H9 (cell line): ENCODE measurements around the gene RAVER1. TPM values are rescaled to one million over a fixed set of nuclear protein-coding genes. Genes with fewer than 3 reads are reported as not detected.

Experiments used
- DNase-seq: peaks from one replicate; pipeline ENCODE4 v3.0.0-alpha.2; 2017
- H2AFZ ChIP-seq: one replicate; pipeline ENCODE4 v1.6.1; 2013; ENCODE audit warnings: mild to moderate bottlenecking, low read length, control low read depth, moderate library complexity
- H2AK5ac ChIP-seq: 2 replicates; pipeline ENCODE4 v1.6.1; 2013; ENCODE audit warnings: low read length, control low read depth, mixed read lengths; ENCODE audit not compliant: insufficient read length
- H2BK120ac ChIP-seq: one replicate; pipeline ENCODE4 v1.6.1; 2013; ENCODE audit warnings: low read depth, mild to moderate bottlenecking, low read length, control low read depth, inconsistent platforms; ENCODE audit not compliant: poor library complexity, severe bottlenecking
- H2BK12ac ChIP-seq: 2 replicates; pipeline ENCODE4 v1.6.1; 2013; ENCODE audit warnings: low read length, control low read depth, mixed read lengths, low read depth; ENCODE audit not compliant: insufficient read length
- H2BK15ac ChIP-seq: 2 replicates; pipeline ENCODE4 v1.6.1; 2013; ENCODE audit warnings: low read depth, low read length, control low read depth
- H2BK20ac ChIP-seq: one replicate; pipeline ENCODE4 v1.6.1; 2013; ENCODE audit warnings: low read depth, mild to moderate bottlenecking, low read length, control low read depth, inconsistent platforms; ENCODE audit not compliant: poor library complexity, severe bottlenecking
- H2BK5ac ChIP-seq: 2 replicates; pipeline ENCODE4 v1.6.1; 2013; ENCODE audit warnings: low read length, control low read depth, mixed read lengths; ENCODE audit not compliant: insufficient read length
- H3K14ac ChIP-seq: 2 replicates; pipeline ENCODE4 v1.6.1; 2013; ENCODE audit warnings: low read length, control low read depth; ENCODE audit not compliant: insufficient read depth
- H3K18ac ChIP-seq: 2 replicates; pipeline ENCODE4 v1.6.1; 2013; ENCODE audit warnings: low read depth, mild to moderate bottlenecking, mixed read lengths, low read length, control low read depth; ENCODE audit not compliant: insufficient read length
- H3K23ac ChIP-seq: 2 replicates; pipeline ENCODE4 v1.6.1; 2013; ENCODE audit warnings: low read length, control low read depth, mixed read lengths, low read depth; ENCODE audit not compliant: insufficient read length
- H3K23me2 ChIP-seq: 2 replicates; pipeline ENCODE4 v1.6.1; 2013; ENCODE audit warnings: low read depth, mild to moderate bottlenecking, mixed read lengths, low read length, control low read depth; ENCODE audit not compliant: insufficient read length, poor library complexity, severe bottlenecking
- H3K27ac ChIP-seq: 2 replicates; pipeline ENCODE4 v1.5.1; 2013; ENCODE audit warnings: low read length, control low read depth, mixed read lengths, low read depth; ENCODE audit not compliant: insufficient read length
- H3K27me3 ChIP-seq: 2 replicates; pipeline ENCODE4 v1.6.1; 2013; ENCODE audit warnings: low read length, control low read depth, inconsistent platforms; ENCODE audit not compliant: insufficient read depth
- H3K4ac ChIP-seq: 2 replicates; pipeline ENCODE4 v1.6.1; 2013; ENCODE audit warnings: low read depth, mild to moderate bottlenecking, control low read depth, inconsistent platforms, low read length, moderate library complexity
- H3K4me1 ChIP-seq: 2 replicates; pipeline ENCODE4 v1.6.1; 2013; ENCODE audit warnings: low read length, control low read depth, inconsistent platforms; ENCODE audit not compliant: insufficient read depth
- H3K4me2 ChIP-seq: 2 replicates; pipeline ENCODE4 v1.6.1; 2013; ENCODE audit warnings: low read length, control low read depth, mixed read lengths; ENCODE audit not compliant: insufficient read length, insufficient read depth
- H3K56ac ChIP-seq: 2 replicates; pipeline ENCODE4 v1.6.1; 2013; ENCODE audit warnings: low read depth, mild to moderate bottlenecking, mixed read lengths, low read length, control low read depth; ENCODE audit not compliant: insufficient read length
- H3K79me1 ChIP-seq: 2 replicates; pipeline ENCODE4 v1.6.1; 2013; ENCODE audit warnings: low read depth, mild to moderate bottlenecking, moderate library complexity, low read length, control low read depth, inconsistent platforms; ENCODE audit not compliant: insufficient read depth, poor library complexity, severe bottlenecking
- H3K79me2 ChIP-seq: 2 replicates; pipeline ENCODE4 v1.6.1; 2013; ENCODE audit warnings: low read length, control low read depth, inconsistent platforms; ENCODE audit not compliant: insufficient read depth
- H3K9ac ChIP-seq: 2 replicates; pipeline ENCODE4 v1.6.1; 2013; ENCODE audit warnings: low read length, control low read depth, mixed read lengths; ENCODE audit not compliant: insufficient read length; ENCODE audit errors: extremely low read depth
- H3K9me3 ChIP-seq: one replicate; pipeline ENCODE4 v1.6.1; 2013; ENCODE audit warnings: low read depth, low read length, inconsistent platforms; ENCODE audit not compliant: control insufficient read depth
- H3T11ph ChIP-seq: one replicate; pipeline ENCODE4 v1.6.1; 2013; ENCODE audit warnings: mild to moderate bottlenecking, low read length, control low read depth, inconsistent platforms
- H4K20me1 ChIP-seq: one replicate; pipeline ENCODE4 v1.6.1; 2013; ENCODE audit not compliant: control insufficient read depth, insufficient read length, insufficient read depth
- H4K5ac ChIP-seq: 2 replicates; pipeline ENCODE4 v1.6.1; 2013; ENCODE audit warnings: low read depth, mild to moderate bottlenecking, mixed read lengths, low read length, control low read depth; ENCODE audit not compliant: insufficient read length
- H4K8ac ChIP-seq: replicated peaks from 2 replicates; pipeline ENCODE4 v1.6.1; 2013; ENCODE audit warnings: low read length, control low read depth, mixed read lengths, low read depth; ENCODE audit not compliant: insufficient read length
- H4K91ac ChIP-seq: 2 replicates; pipeline ENCODE4 v1.6.1; 2013; ENCODE audit warnings: low read depth, mild to moderate bottlenecking, moderate library complexity, mixed read lengths, low read length, control low read depth; ENCODE audit not compliant: insufficient read length
- H3K27ac Mint-ChIP-seq, 3 experiments: 2 replicates in 2 of 3; 3 replicates in 1 of 3; pipeline ENCODE4 v1.8.0; 2020 to 2021; ENCODE audit warnings: mixed read lengths in 3 of 3, mild to moderate bottlenecking in 1 of 3, moderate library complexity in 1 of 3
- H3K27me3 Mint-ChIP-seq: 2 replicates; pipeline ENCODE4 v1.8.0; 2021; ENCODE audit warnings: low read depth, mild to moderate bottlenecking, moderate library complexity, mixed read lengths
- H3K36me3 Mint-ChIP-seq, 3 experiments: 2 replicates in 2 of 3; 3 replicates in 1 of 3; pipeline ENCODE4 v1.8.0; 2020 to 2021; ENCODE audit warnings: low read depth in 3 of 3, mixed read lengths in 3 of 3; ENCODE audit not compliant: insufficient read depth in 1 of 3
- H3K4me1 Mint-ChIP-seq, 2 experiments: 2 replicates each; pipeline ENCODE4 v1.8.0; 2020; ENCODE audit warnings: mixed read lengths in 2 of 2
- H3K4me3 Mint-ChIP-seq, 2 experiments: 2 replicates in 1 of 2; 3 replicates in 1 of 2; pipeline ENCODE4 v1.8.0; 2020 to 2021; ENCODE audit warnings: mild to moderate bottlenecking in 2 of 2, mixed read lengths in 2 of 2, moderate library complexity in 1 of 2
- H3K9me3 Mint-ChIP-seq, 2 experiments: 2 replicates in 1 of 2; 3 replicates in 1 of 2; pipeline ENCODE4 v1.8.0; 2020; ENCODE audit warnings: mild to moderate bottlenecking in 2 of 2, mixed read lengths in 2 of 2, moderate library complexity in 1 of 2
- CTCF ChIP-seq: fragments of 200-600 bp; sonication (generic); conservative IDR thresholded peaks from 3 replicates; pipeline ENCODE4 v1.8.0; 2021; ENCODE audit warnings: antibody characterized with exemption, mild to moderate bottlenecking
- WGBS: extraction: QIAGEN DNeasy Blood & Tissue Kit; methylation state at CpG from one replicate; pipeline ENCODE4 v1.1.7; 2013; ENCODE audit warnings: missing lambda C conversion rate, low lambda C conversion rate, mixed read lengths; ENCODE audit not compliant: insufficient read length; ENCODE audit errors: extremely low coverage; 5-methylcytosine and 5-hydroxymethylcytosine counted together
- total RNA-seq: library from RNA; stranded (reverse); gene quantifications from 2 replicates; pipeline ENCODE4 v1.2.1, GENCODE V29; 2021

The RAVER1 gene
- total RNA-seq, 1 experiment from 2014 or later: 74.7 TPM

DNA sequence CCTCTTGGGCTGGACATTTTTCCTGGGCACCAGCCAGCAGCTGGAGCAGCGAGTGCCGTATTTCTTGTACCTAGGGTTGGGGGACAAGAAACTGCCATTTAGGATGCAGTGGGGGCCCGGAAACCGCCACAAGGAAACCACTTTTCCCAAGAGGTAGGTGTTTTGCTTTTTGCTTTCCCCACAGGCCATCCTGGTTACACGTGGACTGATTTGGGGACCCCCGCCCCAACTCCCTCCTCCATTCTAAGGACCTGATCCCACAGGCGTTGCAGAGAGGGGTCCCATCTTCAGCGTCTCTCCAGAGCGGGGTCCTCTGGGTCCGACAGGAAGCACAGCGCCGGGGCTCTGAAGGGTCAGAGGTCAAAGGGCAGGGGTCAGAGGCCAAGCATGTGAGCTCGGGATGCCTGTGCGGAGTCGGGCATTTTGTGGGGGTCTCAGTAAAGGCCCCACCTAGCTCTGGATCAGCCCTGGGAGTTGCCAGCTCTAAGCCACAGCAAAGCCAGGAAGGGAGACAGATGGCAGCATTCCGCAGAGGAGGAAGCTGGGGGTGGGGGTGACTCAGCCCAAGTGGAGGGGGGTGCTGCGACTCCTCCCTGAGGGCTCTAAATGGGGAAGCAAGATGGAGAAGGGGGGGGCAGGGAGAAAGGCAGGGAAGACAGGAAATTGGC, 28.1 kb downstream of the RAVER1 start:
- peaks cover 9% of the 10 kb centered on the region for H3K27me3 Mint-ChIP-seq
- Histone ChIP-seq H2AK5ac (no peak overlapping the region), H3K4me1 (no peaks in the 10 kb centered on the region), H4K91ac (no peak overlapping the region), H3K79me1 (no peaks in the 10 kb centered on the region), H4K5ac (no peak overlapping the region), H3K79me2 (no peaks in the 10 kb centered on the region), H3K9ac (no peak overlapping the region), H3K23ac (no peak overlapping the region), H3K23me2 (no peaks in the 10 kb centered on the region), H2BK20ac (no peak overlapping the region), H2BK120ac (no peak overlapping the region), H3K4ac (no peak overlapping the region), H2BK5ac (no peak overlapping the region), H3K27ac (no peak overlapping the region), H4K20me1 (no peaks in the 10 kb centered on the region), H3K56ac (no peak overlapping the region), H3K18ac (no peak overlapping the region), H2BK12ac (no peak overlapping the region), H3K14ac (no peak overlapping the region), H2AFZ (no peak overlapping the region), H2BK15ac (no peak overlapping the region), H3K27me3 (no peaks in the 10 kb centered on the region), H4K8ac (no peak overlapping the region), H3T11ph (no peak overlapping the region), H3K4me2 (no peak overlapping the region), H3K9me3 (no peaks in the 10 kb centered on the region)
- H3K4me3 Mint-ChIP-seq: no peak overlapping the region
- H3K36me3 Mint-ChIP-seq: peaks cover 4 to 15% (median 5%) of the 10 kb centered on the region in 3 experiments; a peak in 4 of 7 replicates
- 0 out of 4 replicates have a peak, but pooled peaks cover 0 to 4% of the 10 kb centered on the region in 2 experiments for H3K4me1 Mint-ChIP-seq
- no CpG with 5 or more reads among the region's 17 CpGs for WGBS
- TF ChIP-seq CTCF: no peak
- DNase-seq: no peak
- peak overlapping the region in 1 of 3 experiments; percentile 27; a peak in 2 of 7 replicates for H3K27ac Mint-ChIP-seq
- no peaks in the 10 kb centered on the region for H3K9me3 Mint-ChIP-seq
